ENCODE data around the gene CFTR.

CFTR gene

DNA sequence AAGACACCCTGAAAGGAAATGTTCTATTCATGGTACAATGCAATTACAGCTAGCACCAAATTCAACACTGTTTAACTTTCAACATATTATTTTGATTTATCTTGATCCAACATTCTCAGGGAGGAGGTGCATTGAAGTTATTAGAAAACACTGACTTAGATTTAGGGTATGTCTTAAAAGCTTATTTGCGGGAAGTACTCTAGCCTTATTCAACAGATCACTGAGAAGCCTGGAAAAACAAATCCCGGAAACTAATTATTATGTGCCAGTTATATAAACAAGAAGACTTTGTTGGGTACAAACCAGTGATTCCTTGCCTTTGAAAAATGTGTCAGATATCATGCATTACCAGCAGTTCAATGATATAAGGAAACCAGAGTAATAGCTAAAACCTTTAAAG lies 160.1 kb downstream of the CFTR start:
- in situ Hi-C loops (cut with HindIII; ENCODE audit: low sequenced_read_pairs): no loop called here

DNA sequence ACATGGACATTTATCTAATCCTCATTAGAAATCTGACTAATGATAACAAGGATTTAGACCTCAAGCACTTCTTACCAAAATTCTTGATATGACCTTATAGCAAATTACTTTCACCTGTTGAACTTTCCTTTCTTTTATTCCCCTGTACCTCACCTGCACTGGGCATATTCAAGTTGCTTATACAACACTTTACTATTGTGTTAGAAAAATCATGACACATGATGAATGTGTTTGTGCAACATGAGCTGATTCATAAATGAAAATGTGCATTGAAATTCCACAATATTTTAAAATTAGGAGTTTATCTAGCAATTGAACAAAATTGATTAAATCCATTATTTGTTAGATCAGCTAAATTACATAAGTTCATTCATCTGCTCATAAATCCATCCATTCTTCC lies 160.6 kb downstream of the CFTR start:
- in situ Hi-C loops (cut with HindIII; ENCODE audit: low sequenced_read_pairs): no loop called here

DNA sequence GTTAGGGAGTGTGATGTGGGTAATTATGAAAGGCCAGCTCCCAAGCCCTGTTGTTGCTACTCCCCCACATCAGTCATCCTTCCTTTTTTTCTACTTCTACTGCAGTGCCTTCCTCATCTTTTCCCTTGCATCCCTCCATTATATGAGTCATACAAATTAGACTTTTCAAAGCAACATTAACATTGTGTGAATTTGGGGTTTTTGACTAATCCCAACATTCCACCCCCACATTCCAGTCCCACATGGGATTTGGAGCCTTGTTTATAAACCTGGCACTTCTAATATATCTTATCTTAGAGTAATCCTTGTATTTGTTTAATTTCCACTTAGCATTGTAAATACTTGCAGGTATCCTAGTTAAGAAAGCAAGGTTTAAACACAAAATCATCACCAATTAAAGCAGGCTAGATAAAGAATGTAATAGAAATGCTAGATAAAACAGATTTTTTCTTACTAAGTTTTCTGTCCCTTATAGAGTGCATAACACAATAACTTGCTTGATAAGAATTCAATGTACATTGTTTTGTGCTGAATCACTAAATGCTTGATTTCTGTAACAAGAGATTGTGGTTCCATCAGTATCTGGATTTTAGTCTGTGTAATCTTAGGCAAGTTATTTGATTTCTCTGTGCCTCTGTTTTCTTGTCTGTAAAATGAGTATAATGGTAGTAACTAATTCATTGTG lies 165.8 kb downstream of the CFTR start:
- in situ Hi-C loops (cut with HindIII; ENCODE audit: low sequenced_read_pairs): no loop called here

DNA sequence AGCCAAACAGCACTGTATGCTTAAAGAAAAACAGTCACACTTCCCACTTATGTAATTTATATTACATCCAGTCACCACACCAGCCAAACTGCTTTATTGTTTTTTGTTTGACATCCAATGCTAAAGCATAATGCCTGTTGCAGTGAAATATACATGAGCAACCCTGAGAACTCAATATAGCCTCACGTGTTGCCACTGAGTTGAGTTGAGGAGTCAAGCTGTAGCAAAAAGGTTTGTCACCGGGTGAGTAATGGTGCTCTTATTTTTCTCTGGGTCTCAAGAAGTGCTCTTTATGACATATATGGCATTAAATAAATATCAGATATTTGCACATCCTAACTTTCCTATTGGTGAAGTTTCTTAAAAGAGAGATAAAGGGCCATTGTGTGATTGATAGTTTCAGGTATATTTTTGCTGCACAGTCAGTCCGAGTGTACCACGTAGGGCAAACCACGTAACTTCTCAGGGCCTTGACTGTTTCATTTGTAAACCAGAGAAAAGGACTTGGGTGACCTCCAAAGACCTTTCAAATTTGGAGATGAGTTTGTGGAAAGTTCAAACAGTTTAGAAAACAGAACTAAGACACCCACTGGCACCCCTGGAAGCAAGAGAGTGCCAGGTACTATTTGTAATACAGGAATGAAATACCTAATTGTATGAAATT lies 168.5 kb downstream of the CFTR start:
- in situ Hi-C loops (cut with HindIII; ENCODE audit: low sequenced_read_pairs): no loop called here

DNA sequence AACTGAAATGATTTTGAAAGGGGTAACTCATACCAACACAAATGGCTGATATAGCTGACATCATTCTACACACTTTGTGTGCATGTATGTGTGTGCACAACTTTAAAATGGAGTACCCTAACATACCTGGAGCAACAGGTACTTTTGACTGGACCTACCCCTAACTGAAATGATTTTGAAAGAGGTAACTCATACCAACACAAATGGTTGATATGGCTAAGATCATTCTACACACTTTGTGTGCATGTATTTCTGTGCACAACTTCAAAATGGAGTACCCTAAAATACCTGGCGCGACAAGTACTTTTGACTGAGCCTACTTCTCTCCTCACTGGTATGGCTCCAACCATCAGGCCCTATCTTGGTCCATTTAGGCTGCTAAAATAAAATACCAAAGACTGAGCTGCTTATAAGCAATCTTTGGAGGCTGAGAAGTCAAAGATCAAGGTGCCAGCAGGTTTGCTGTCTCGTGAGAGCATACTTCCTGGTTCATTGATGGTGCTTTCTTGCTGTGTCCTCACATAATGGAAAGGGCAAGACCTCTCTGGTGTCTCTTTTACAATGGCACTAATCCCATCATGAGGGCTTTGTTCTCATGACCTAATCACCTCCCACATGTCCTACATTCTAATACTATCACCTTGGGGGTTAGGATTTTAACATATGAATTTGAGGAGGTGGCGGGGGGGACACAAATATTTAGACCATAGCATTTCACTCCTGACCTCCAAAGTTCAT lies 173.3 kb downstream of the CFTR start:
- in situ Hi-C loops (cut with HindIII; ENCODE audit: low sequenced_read_pairs): no loop called here

DNA sequence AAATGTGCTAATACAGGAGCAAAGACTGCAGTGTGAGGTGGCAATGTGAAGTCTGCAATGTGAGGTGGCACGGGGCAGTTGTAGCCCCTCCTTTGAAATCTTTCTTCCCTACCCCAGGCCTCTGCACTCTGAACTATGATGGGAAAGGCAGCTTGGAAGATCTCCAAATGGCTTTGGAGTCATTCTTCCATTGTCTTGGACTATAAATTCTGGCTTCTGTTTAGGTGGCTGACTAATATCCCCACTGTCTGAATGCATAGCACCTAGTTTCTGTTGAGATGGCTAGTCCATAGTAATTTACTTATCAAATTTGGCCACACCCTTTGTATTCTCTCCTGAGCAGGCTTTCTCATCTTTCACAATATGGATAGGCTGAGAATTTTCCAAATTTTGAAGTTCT lies 175.0 kb downstream of the CFTR start:
- in situ Hi-C loops (cut with HindIII; ENCODE audit: low sequenced_read_pairs): no loop called here

DNA sequence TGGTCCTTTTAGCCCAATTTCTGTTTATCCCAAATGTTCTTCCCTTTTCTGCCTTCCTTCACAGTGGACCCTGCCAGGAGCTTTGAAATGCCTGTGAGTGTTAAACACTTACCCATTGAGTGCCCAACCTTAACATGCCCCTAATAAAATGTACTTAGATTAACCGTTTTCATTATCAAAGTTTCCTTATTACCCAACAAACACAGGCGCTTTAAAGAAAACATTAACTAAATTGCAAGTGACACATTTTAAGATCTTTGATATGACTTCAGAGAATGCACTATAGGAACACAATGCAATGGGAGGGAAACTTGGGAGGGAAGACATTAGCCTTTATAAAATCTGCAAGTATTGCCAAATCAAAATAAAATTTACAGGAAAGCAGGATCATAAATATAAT lies 177.0 kb downstream of the CFTR start:
- in situ Hi-C loops (cut with HindIII; ENCODE audit: low sequenced_read_pairs): no loop called here

DNA sequence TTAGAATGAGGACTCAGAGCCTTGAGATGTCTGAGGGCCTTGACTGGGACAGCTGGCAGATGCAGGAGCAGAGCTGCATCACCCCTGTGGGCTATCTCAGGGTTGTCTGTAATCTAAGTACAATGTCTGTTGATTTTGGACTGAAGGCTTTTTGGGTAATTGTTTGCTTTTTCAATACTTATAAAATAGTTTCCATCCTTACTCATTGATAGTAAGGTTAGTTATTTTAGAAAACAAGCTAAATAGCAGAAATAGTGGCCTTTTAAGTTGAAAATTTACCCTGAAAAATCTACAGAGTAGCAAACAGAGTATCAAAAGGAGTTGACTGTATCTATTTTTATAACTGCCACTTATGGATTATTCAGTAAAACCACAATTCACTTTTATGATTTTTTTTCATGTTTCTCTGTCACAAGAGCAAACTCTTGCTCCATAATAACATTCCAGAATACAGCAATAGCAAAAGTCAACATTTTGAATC lies 179.7 kb downstream of the CFTR start:
- in situ Hi-C loops (cut with HindIII; ENCODE audit: low sequenced_read_pairs): no loop called here

DNA sequence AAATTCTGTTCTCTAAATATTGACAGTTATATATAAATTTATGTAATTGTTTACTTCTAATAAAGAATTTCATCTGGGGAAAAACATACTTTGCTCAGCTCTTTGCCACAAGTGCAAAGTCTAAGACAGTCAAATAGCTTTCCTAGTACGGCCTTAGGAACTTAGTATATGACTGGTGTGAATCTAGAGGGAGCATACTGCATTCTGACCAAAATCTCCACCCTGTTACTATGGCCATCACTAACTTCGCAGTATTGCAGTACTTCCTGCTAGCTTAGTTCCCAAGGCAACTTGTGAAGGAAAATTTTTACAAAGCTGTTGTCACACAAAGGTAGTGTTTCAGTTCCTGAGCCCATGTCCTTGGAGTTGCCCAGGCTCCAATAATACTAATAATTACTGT lies 181.5 kb downstream of the CFTR start:
- in situ Hi-C loops (cut with HindIII; ENCODE audit: low sequenced_read_pairs): no loop called here

DNA sequence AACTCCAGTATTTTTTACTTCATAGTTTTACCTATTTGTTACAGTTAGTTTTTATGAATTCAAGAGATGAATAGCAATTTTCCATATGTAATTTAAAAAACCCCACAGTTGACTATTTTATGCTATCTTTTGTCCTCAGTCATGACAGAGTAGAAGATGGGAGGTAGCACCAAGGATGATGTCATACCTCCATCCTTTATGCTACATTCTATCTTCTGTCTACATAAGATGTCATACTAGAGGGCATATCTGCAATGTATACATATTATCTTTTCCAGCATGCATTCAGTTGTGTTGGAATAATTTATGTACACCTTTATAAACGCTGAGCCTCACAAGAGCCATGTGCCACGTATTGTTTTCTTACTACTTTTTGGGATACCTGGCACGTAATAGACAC lies 184.2 kb downstream of the CFTR start:
- in situ Hi-C loops (cut with HindIII; ENCODE audit: low sequenced_read_pairs): no loop called here

DNA sequence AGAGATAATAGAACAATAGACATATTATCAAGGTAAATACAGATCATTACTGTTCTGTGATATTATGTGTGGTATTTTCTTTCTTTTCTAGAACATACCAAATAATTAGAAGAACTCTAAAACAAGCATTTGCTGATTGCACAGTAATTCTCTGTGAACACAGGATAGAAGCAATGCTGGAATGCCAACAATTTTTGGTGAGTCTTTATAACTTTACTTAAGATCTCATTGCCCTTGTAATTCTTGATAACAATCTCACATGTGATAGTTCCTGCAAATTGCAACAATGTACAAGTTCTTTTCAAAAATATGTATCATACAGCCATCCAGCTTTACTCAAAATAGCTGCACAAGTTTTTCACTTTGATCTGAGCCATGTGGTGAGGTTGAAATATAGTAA lies 185.5 kb downstream of the CFTR start:
- in situ Hi-C loops (cut with HindIII; ENCODE audit: low sequenced_read_pairs): no loop called here

DNA sequence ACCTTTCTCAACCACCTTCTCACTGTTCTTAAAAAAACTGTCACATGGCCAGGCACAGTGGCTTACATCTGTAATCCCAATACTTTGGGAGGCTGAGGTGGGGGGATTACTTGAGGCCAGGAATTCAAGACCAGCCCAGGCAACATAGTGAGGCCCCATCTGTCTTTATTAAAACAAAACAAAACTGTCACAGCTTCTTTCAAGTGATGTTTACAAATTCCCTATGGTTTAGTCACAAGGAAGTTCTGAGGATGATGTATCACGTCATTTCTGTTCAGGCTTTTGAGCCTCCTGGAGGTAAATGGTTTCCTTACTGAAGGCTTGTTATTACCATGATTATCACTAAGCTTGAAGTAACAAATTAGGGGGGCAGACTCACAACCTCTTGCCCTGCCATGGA lies 186.2 kb downstream of the CFTR start:
- in situ Hi-C loops (cut with HindIII; ENCODE audit: low sequenced_read_pairs): no loop called here

DNA sequence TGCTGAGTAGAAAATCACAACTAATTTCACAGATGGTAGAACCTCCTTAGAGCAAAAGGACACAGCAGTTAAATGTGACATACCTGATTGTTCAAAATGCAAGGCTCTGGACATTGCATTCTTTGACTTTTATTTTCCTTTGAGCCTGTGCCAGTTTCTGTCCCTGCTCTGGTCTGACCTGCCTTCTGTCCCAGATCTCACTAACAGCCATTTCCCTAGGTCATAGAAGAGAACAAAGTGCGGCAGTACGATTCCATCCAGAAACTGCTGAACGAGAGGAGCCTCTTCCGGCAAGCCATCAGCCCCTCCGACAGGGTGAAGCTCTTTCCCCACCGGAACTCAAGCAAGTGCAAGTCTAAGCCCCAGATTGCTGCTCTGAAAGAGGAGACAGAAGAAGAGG lies 186.9 kb downstream of the CFTR start:
- in situ Hi-C loops (cut with HindIII; ENCODE audit: low sequenced_read_pairs): no loop called here

DNA sequence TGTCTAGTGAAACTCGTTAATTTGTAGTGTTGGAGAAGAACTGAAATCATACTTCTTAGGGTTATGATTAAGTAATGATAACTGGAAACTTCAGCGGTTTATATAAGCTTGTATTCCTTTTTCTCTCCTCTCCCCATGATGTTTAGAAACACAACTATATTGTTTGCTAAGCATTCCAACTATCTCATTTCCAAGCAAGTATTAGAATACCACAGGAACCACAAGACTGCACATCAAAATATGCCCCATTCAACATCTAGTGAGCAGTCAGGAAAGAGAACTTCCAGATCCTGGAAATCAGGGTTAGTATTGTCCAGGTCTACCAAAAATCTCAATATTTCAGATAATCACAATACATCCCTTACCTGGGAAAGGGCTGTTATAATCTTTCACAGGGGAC lies 187.6 kb downstream of the CFTR start:
- in situ Hi-C loops (cut with HindIII; ENCODE audit: low sequenced_read_pairs): no loop called here

DNA sequence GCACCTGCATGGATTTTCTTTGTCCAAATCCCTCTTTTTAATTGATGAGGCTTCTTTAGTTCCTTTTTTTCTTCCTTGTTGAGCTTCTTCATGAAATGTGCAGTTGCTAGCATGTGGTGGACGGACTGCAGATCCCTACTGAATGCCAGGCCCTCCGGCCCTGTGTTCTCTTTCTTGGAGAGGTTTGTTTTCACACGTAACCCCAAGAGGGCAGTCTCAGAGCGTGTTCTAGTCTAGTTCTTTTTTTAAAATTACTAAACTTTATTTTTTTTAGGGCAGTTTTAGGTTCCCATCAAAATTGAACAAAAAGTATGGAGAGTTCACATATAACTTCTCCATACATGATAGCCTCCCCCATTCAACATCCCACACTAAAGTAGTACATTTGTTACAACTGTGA lies 190.0 kb downstream of the CFTR start:
- in situ Hi-C loops (cut with HindIII; ENCODE audit: low sequenced_read_pairs): no loop called here

DNA sequence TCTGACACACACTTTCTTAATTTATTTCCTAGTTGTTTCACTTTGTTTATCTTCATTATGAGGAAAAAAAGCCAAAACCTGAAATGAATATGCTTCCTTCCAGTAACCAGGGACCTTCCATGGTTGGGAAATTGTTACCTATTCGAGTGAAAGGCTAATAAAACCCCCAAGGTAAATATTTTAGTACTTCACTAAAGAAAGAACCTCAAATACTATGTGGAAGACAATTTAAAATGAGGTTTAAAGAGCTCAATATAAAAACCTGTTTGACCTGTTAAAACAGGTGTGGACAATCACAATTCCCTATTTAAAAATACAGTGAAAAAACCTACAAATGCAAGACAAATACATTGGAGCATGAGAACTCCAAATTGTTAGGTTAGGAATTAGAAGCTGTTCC lies 192.6 kb downstream of the CFTR start:
- in situ Hi-C loops (cut with HindIII; ENCODE audit: low sequenced_read_pairs): no loop called here

DNA sequence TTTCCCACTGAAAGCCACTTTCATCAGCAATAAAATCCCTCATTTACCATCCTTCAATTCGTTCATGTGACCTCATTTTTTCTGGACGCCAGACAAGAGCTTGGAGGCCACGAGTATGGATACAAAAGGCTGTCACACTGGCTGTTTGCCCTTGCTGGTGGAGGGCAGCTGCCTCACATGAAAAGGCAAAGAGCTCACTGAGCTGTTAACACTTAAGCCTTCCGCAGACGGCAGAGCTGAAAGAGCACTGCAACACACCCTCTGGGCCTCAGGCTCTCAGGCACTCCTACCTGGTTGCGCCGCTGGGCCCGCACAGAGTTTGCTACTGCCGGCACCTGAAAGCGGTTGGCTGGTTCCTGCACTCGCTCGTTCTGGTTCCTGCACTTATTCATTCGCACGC lies 193.5 kb downstream of the CFTR start:
- in situ Hi-C loops (cut with HindIII; ENCODE audit: low sequenced_read_pairs): no loop called here

DNA sequence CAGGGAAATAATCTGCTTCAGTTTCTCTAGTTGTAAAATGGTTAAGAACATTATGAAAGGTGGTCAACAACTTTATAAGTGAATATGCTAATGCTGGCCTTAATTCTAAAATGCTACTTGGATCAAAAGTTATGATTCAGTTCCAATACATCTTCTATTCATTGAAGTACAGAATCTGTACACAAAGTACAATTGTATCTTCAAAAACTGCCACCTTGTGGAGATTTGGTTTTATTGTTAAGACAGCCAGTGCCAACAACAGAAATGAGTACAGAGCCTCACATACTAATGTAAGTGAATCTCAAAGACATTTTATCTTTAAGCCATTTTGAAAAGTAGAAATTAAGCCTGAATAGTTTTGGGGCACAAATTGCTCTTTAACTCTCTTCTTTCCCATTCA lies 194.0 kb downstream of the CFTR start:
- in situ Hi-C loops (cut with HindIII; ENCODE audit: low sequenced_read_pairs): no loop called here

DNA sequence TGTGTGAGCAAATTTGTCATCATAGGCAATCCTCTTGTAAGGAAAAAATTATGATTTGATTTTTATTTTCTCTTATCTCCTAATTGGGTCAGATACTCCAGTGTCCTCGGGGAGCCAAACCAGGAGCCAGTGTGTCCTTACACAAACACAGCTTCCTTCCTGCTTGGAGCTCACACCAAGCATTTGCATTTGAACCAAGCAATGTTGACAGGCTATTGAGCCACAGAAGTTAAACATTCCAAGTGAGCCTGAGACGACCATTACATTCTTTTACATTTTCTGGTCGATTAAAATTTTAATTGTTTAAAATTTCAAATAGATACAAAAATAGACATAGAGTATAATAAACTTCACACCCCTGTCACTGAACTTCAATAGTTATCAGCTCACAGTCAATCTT lies 194.8 kb downstream of the CFTR start:
- in situ Hi-C loops (cut with HindIII; ENCODE audit: low sequenced_read_pairs): no loop called here

DNA sequence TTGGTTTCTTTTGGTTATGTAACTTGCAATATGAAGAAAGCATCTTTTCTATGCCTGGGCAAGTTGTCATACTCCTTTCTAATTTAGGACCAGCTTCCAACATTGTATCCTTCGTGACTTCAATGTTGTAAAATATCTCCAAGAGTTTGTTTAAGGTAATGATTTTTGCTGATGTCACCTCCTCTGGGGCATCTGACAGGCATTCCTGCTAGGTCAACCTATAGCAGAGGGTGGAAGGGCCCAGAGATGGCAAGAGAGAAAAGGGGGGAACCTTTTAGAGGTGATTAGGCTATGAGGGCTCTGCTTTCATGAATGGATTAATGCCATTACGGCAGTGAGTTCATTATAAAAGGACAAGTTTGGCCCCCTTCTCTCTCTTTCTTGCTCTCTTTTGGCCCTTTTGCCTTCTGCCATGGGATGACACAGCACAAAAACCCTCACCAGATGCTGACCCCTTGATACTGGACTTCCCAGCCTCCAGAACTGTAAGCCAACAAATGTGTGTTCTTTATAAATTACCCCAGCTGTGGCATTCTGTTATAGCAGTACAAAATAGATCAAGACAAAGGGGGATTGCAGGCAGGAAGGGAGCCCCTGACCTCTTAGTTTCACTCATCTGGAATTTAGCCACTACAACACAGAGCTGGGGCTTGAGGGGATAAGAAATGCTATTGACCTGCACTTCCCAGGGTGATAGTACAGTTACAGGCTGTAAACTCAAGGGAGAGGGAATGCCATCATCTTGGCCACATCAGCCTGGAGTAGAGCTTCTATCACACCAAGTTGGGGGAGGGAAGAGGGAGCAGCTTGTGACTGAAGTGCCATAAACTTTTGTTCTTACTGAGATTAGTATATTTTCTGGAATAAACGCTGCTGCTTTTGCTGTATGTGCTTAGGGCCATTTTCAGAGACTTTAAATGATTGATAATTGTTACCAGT lies 195.9 kb downstream of the CFTR start:
- in situ Hi-C loops (cut with HindIII; ENCODE audit: low sequenced_read_pairs): no loop called here

DNA sequence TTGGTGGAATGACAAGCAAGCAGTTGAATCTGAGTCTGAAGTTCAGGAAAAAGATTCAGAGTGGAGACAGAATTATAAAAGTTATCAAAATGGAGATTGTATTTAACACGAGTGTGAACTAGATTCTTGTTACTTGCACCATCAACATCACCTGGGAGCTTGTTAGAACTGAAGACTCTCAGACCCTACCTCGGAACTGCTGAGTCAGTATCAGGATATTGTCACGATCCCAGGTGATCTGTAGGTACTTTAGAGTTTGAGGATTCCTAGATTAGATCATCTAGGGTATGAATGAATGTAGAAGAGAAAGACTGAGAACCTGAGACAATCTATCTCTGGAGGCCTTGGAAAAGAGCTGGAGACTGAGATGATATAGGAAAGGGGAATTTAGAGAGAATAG lies 199.3 kb downstream of the CFTR start:
- in situ Hi-C loops (cut with HindIII; ENCODE audit: low sequenced_read_pairs): no loop called here

All from endothelial cell of hepatic sinusoid (primary cell).